ENCODE data around the gene PARVB.

The PARVB gene

GRCh38 chr22:44209343-44209742, 185.2 kb downstream of the PARVB start:
- no peak for DNase-seq (ENCODE audit: extremely low read depth in 1 of 2, low read depth in 1 of 2)

- DNase-seq (ENCODE audit: extremely low read depth in 1 of 2, low read depth in 1 of 2), result no peak
Measured at GRCh38 chr22:44210722-44211121, 186.6 kb downstream of the PARVB start.

GRCh38 chr22:44211256-44211945, 187.3 kb downstream of the PARVB start:
- DNase-seq (ENCODE audit: extremely low read depth in 1 of 2, low read depth in 1 of 2), result no peak

GRCh38 chr22:44211946-44212930, 188.1 kb downstream of the PARVB start:
- no peak for DNase-seq (ENCODE audit: extremely low read depth in 1 of 2, low read depth in 1 of 2)

- no peak for DNase-seq (ENCODE audit: extremely low read depth in 1 of 2, low read depth in 1 of 2)
Measured at GRCh38 chr22:44212936-44213335, 188.8 kb downstream of the PARVB start.

GRCh38 chr22:44213489-44214043, 189.5 kb downstream of the PARVB start:
- DNase-seq (ENCODE audit: extremely low read depth in 1 of 2, low read depth in 1 of 2), result no peak

- DNase-seq (ENCODE audit: extremely low read depth in 1 of 2, low read depth in 1 of 2), result no peak
Measured at GRCh38 chr22:44214187-44214586, 190.1 kb downstream of the PARVB start.

GRCh38 chr22:44214764-44215163, 190.7 kb downstream of the PARVB start:
- DNase-seq (ENCODE audit: extremely low read depth in 1 of 2, low read depth in 1 of 2), result no peak

GRCh38 chr22:44215287-44215686, 191.2 kb downstream of the PARVB start:
- DNase-seq (ENCODE audit: extremely low read depth in 1 of 2, low read depth in 1 of 2), result no peak

GRCh38 chr22:44217346-44217745, 193.2 kb downstream of the PARVB start:
- DNase-seq (ENCODE audit: extremely low read depth in 1 of 2, low read depth in 1 of 2), result no peak

GRCh38 chr22:44218071-44218470, 194.0 kb downstream of the PARVB start:
- no peak for DNase-seq (ENCODE audit: extremely low read depth in 1 of 2, low read depth in 1 of 2)

- no peak for DNase-seq (ENCODE audit: extremely low read depth in 1 of 2, low read depth in 1 of 2)
Measured at GRCh38 chr22:44219101-44219870, 195.2 kb downstream of the PARVB start.

- no peak for DNase-seq (ENCODE audit: extremely low read depth in 1 of 2, low read depth in 1 of 2)
Measured at GRCh38 chr22:44220727-44221680, 196.9 kb downstream of the PARVB start.

- DNase-seq (ENCODE audit: extremely low read depth in 1 of 2, low read depth in 1 of 2), result no peak
Measured at GRCh38 chr22:44221710-44222475, 197.8 kb downstream of the PARVB start.

Data from activated CD8-positive, alpha-beta memory T cell treated with anti-CD3 and anti-CD28 coated beads for 1 hour (primary cell).